GM23338 (cell line): ENCODE data around the gene ABCA13. TPM values are rescaled to one million over a fixed set of nuclear protein-coding genes. Genes with fewer than 3 reads are reported as not detected.

ENCODE experiments used
- ATAC-seq: fragments of 200-7000 bp; cut with Tn5 transposase; 3 replicates; pipeline ENCODE4 v1.9.1; 2020
- DNase-seq: peaks from one replicate; pipeline ENCODE4 v3.0.0-alpha.2; 2015; ENCODE audit warnings: low spot score
- H2AFZ ChIP-seq: fragments of 200-600 bp; sonication (generic); 2 replicates; pipeline ENCODE4 v1.8.0; 2016; ENCODE audit warnings: antibody characterized with exemption, mild to moderate bottlenecking, moderate library complexity
- H3F3A ChIP-seq: fragments of 200-600 bp; sonication (generic); replicated peaks from 2 replicates; pipeline ENCODE4 v1.8.0; 2017; ENCODE audit warnings: antibody characterized with exemption, mixed run types, low read depth
- H3K27ac ChIP-seq: fragments of 200-600 bp; sonication (generic); 2 replicates; pipeline ENCODE4 v1.6.1; 2016; ENCODE audit warnings: low read depth
- H3K27me3 ChIP-seq: fragments of 200-600 bp; sonication (generic); 2 replicates; pipeline ENCODE4 v1.8.0; 2016; ENCODE audit warnings: mild to moderate bottlenecking, mixed run types, moderate library complexity; ENCODE audit not compliant: insufficient read depth
- H3K36me3 ChIP-seq: fragments of 200-600 bp; sonication (generic); 2 replicates; pipeline ENCODE4 v1.8.0; 2016; ENCODE audit warnings: mild to moderate bottlenecking; ENCODE audit not compliant: insufficient read depth
- H3K4me1 ChIP-seq: fragments of 200-600 bp; sonication (generic); 2 replicates; pipeline ENCODE4 v1.8.0; 2016; ENCODE audit warnings: mild to moderate bottlenecking, moderate library complexity; ENCODE audit not compliant: insufficient read depth
- H3K4me2 ChIP-seq: fragments of 200-600 bp; sonication (generic); 2 replicates; pipeline ENCODE4 v1.7.1; 2017; ENCODE audit warnings: mixed run types
- H3K4me3 ChIP-seq: fragments of 200-600 bp; sonication (generic); 2 replicates; pipeline ENCODE4 v1.6.1; 2016; ENCODE audit warnings: mixed run types
- H3K79me2 ChIP-seq: fragments of 200-600 bp; sonication (generic); replicated peaks from 2 replicates; pipeline ENCODE4 v1.8.0; 2017; ENCODE audit warnings: mild to moderate bottlenecking; ENCODE audit not compliant: insufficient read depth
- H3K9me2 ChIP-seq: fragments of 200-600 bp; sonication (generic); 2 replicates; pipeline ENCODE4 v1.8.0; 2017; ENCODE audit not compliant: insufficient read depth
- H4K20me1 ChIP-seq: fragments of 200-600 bp; sonication (generic); replicated peaks from 2 replicates; pipeline ENCODE4 v1.8.0; 2017; ENCODE audit warnings: mild to moderate bottlenecking; ENCODE audit not compliant: insufficient read depth
- H3K27ac Mint-ChIP-seq: 2 replicates; pipeline ENCODE4 v1.8.0; 2020; ENCODE audit warnings: inconsistent platforms, mild to moderate bottlenecking, moderate library complexity, mixed read lengths
- H3K27me3 Mint-ChIP-seq: 3 replicates; pipeline ENCODE4 v1.8.0; 2022; ENCODE audit warnings: low read depth, mild to moderate bottlenecking, moderate library complexity, mixed read lengths, inconsistent platforms; ENCODE audit not compliant: insufficient read depth, poor library complexity
- H3K36me3 Mint-ChIP-seq: 3 replicates; pipeline ENCODE4 v1.8.0; 2021; ENCODE audit warnings: low read depth, mild to moderate bottlenecking, inconsistent platforms, moderate library complexity, mixed read lengths
- H3K4me1 Mint-ChIP-seq: 3 replicates; pipeline ENCODE4 v1.8.0; 2020; ENCODE audit warnings: mild to moderate bottlenecking, inconsistent platforms, mixed read lengths
- H3K4me3 Mint-ChIP-seq: 3 replicates; pipeline ENCODE4 v1.8.0; 2021; ENCODE audit warnings: moderate library complexity, mild to moderate bottlenecking, inconsistent platforms, mixed read lengths
- H3K9me3 Mint-ChIP-seq: 3 replicates; pipeline ENCODE4 v1.8.0; 2020; ENCODE audit warnings: moderate library complexity, mild to moderate bottlenecking, inconsistent platforms, mixed read lengths
- EZH2 ChIP-seq: fragments of 200-600 bp; sonication (generic); IDR thresholded peaks from one replicate; pipeline ENCODE4 v1.8.0; 2017; ENCODE audit warnings: antibody characterized with exemption, mild to moderate bottlenecking, low read depth; ENCODE audit not compliant: unreplicated experiment
- EZH2phosphoT487 ChIP-seq: fragments of 200-600 bp; sonication (generic); IDR thresholded peaks from one replicate; pipeline ENCODE4 v1.8.1; 2018; ENCODE audit warnings: antibody characterized with exemption; ENCODE audit not compliant: unreplicated experiment
- JUNB ChIP-seq: IDR thresholded peaks from one replicate; pipeline ENCODE4 v1.6.1; 2016; ENCODE audit warnings: antibody characterized with exemption; ENCODE audit not compliant: unreplicated experiment
- NANOG ChIP-seq: IDR thresholded peaks from 2 replicates; pipeline ENCODE4 v1.6.1; 2016; ENCODE audit warnings: antibody characterized with exemption, borderline replicate concordance
- POLR2AphosphoS5 ChIP-seq: IDR thresholded peaks from 2 replicates; pipeline ENCODE4 v1.6.1; 2016; ENCODE audit warnings: antibody characterized with exemption, low read depth
- STAT1 ChIP-seq: IDR thresholded peaks from one replicate; pipeline ENCODE4 v1.6.1; 2016; ENCODE audit warnings: antibody characterized with exemption; ENCODE audit not compliant: unreplicated experiment
- ZNF462 ChIP-seq: fragments of 250-450 bp; sonication (Bioruptor Pico); IDR thresholded peaks from 2 replicates; pipeline ENCODE4 v1.5.0; 2020; ENCODE audit warnings: mild to moderate bottlenecking, moderate library complexity
- polyA plus RNA-seq: library from polyadenylated mRNA; unstranded; fragments of >200 nt; fragmentation: Nextera tagmentation; extraction: Ambion mirVana; gene quantifications from 2 replicates; pipeline ENCODE4 v1.2.1, GENCODE V29; 2016
- total RNA-seq: library from RNA; depleted of rRNA; stranded (reverse); fragments of >200 nt; shearing (Covaris generic); gene quantifications from 2 replicates; pipeline ENCODE4 v1.2.3, GENCODE V29; 2014
- TF ChIP-seq, protein P1 (sequence below): IDR thresholded peaks from 2 replicates; pipeline ENCODE4 v1.6.1; 2016; ENCODE audit warnings: antibody characterized with exemption
- TF ChIP-seq, protein P2 (sequence below): IDR thresholded peaks from one replicate; pipeline ENCODE4 v1.6.1; 2018; ENCODE audit warnings: antibody characterized with exemption; ENCODE audit not compliant: unreplicated experiment
- TF ChIP-seq, protein P3 (sequence below), 2 experiments: fragments of 200-600 bp in 1 of 2; sonication (generic) in 1 of 2; conservative IDR thresholded peaks; 2 replicates each; pipeline versions ENCODE4 v1.5.1 to v1.6.1; 2016 to 2017; ENCODE audit warnings: antibody characterized with exemption in 2 of 2, low read depth in 2 of 2, mild to moderate bottlenecking in 2 of 2, moderate library complexity in 1 of 2

The ABCA13 gene
- total and polyA plus RNA-seq, 2 experiments from 2014 or later = 0.21 TPM; not detected in 1

GRCh38 chr7:48224042-48224441 is 52.8 kb downstream of the ABCA13 start:
- Mint-ChIP-seq H3K27ac (no peak overlapping the region), H3K4me3 (no peak overlapping the region), H3K27me3 (no peaks in the 10 kb centered on the region), H3K9me3 (no peaks in the 10 kb centered on the region), H3K4me1 (no peaks in the 10 kb centered on the region), H3K36me3 (no peaks in the 10 kb centered on the region)
- Histone ChIP-seq H3K27me3 (no peaks in the 10 kb centered on the region), H3K4me3 (no peak overlapping the region), H3K4me1 (no peaks in the 10 kb centered on the region), H3K27ac (no peak overlapping the region), H2AFZ (no peak overlapping the region), H4K20me1 (no peaks in the 10 kb centered on the region), H3K36me3 (no peaks in the 10 kb centered on the region), H3K79me2 (no peaks in the 10 kb centered on the region), H3F3A (no peaks in the 10 kb centered on the region), H3K4me2 (no peak overlapping the region), H3K9me2 (peaks cover 9% of the 10 kb centered on the region; the same call in 1 of the 2 replicates)
- DNase-seq (no peak), ATAC-seq (no peak)
- TF ChIP-seq POLR2AphosphoS5 = no peak
- TF ChIP-seq NANOG = no peak
- no peak for TF ChIP-seq EZH2phosphoT487
- TF ChIP-seq, protein P1, sequence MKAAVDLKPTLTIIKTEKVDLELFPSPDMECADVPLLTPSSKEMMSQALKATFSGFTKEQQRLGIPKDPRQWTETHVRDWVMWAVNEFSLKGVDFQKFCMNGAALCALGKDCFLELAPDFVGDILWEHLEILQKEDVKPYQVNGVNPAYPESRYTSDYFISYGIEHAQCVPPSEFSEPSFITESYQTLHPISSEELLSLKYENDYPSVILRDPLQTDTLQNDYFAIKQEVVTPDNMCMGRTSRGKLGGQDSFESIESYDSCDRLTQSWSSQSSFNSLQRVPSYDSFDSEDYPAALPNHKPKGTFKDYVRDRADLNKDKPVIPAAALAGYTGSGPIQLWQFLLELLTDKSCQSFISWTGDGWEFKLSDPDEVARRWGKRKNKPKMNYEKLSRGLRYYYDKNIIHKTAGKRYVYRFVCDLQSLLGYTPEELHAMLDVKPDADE = no peak
- no peak for TF ChIP-seq JUNB
- TF ChIP-seq, protein P2, sequence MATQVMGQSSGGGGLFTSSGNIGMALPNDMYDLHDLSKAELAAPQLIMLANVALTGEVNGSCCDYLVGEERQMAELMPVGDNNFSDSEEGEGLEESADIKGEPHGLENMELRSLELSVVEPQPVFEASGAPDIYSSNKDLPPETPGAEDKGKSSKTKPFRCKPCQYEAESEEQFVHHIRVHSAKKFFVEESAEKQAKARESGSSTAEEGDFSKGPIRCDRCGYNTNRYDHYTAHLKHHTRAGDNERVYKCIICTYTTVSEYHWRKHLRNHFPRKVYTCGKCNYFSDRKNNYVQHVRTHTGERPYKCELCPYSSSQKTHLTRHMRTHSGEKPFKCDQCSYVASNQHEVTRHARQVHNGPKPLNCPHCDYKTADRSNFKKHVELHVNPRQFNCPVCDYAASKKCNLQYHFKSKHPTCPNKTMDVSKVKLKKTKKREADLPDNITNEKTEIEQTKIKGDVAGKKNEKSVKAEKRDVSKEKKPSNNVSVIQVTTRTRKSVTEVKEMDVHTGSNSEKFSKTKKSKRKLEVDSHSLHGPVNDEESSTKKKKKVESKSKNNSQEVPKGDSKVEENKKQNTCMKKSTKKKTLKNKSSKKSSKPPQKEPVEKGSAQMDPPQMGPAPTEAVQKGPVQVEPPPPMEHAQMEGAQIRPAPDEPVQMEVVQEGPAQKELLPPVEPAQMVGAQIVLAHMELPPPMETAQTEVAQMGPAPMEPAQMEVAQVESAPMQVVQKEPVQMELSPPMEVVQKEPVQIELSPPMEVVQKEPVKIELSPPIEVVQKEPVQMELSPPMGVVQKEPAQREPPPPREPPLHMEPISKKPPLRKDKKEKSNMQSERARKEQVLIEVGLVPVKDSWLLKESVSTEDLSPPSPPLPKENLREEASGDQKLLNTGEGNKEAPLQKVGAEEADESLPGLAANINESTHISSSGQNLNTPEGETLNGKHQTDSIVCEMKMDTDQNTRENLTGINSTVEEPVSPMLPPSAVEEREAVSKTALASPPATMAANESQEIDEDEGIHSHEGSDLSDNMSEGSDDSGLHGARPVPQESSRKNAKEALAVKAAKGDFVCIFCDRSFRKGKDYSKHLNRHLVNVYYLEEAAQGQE = no peak
- TF ChIP-seq STAT1 = no peak
- TF ChIP-seq ZNF462 (CRISPR knock-in tag) = no peak
- no peak for TF ChIP-seq EZH2
- TF ChIP-seq, protein P3, sequence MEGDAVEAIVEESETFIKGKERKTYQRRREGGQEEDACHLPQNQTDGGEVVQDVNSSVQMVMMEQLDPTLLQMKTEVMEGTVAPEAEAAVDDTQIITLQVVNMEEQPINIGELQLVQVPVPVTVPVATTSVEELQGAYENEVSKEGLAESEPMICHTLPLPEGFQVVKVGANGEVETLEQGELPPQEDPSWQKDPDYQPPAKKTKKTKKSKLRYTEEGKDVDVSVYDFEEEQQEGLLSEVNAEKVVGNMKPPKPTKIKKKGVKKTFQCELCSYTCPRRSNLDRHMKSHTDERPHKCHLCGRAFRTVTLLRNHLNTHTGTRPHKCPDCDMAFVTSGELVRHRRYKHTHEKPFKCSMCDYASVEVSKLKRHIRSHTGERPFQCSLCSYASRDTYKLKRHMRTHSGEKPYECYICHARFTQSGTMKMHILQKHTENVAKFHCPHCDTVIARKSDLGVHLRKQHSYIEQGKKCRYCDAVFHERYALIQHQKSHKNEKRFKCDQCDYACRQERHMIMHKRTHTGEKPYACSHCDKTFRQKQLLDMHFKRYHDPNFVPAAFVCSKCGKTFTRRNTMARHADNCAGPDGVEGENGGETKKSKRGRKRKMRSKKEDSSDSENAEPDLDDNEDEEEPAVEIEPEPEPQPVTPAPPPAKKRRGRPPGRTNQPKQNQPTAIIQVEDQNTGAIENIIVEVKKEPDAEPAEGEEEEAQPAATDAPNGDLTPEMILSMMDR (conservative IDR thresholded peaks at IDR 0.05; ENCODE audit: low read depth in 2 of 2) = no peak
